ENCODE data around the gene BRAF. TPM values are rescaled to one million over a fixed set of nuclear protein-coding genes. Genes with fewer than 3 reads are reported as not detected.
"Not testable (repeated sequence)": the region's sequence is repeated elsewhere in the genome, so short reads cannot be mapped to it uniquely, and the experiment has no call there.

Gene BRAF
- polyA plus RNA-seq, 1 experiment: 8.9 TPM

DNA sequence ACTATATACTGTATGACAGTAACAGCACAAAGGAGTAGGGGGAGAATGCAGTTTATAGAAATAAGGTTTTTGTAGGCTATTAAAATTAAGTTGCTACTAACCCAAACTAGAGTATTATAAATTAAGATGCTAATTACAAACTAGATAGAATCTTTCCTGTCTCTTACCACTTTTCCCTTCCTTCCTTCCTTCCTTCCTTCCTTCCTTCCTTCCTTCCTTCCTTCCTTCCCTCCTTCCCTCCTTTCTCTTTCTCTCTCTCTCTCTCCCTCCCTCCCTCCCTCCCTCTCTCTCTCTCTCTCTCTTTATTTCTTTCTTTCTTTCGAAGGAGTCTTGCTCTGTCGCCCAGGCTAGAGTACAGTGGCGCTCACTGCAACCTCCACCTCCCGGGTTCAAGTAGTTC is 36.4 kb upstream of the BRAF start:
- ChIA-PET POLR2A (no interaction called here), CTCF (no interaction called here)
- H3K4me3 ChIP-seq (ENCODE audit: low read depth, low read length): no peak overlapping the region
- TF ChIP-seq, protein P1, sequence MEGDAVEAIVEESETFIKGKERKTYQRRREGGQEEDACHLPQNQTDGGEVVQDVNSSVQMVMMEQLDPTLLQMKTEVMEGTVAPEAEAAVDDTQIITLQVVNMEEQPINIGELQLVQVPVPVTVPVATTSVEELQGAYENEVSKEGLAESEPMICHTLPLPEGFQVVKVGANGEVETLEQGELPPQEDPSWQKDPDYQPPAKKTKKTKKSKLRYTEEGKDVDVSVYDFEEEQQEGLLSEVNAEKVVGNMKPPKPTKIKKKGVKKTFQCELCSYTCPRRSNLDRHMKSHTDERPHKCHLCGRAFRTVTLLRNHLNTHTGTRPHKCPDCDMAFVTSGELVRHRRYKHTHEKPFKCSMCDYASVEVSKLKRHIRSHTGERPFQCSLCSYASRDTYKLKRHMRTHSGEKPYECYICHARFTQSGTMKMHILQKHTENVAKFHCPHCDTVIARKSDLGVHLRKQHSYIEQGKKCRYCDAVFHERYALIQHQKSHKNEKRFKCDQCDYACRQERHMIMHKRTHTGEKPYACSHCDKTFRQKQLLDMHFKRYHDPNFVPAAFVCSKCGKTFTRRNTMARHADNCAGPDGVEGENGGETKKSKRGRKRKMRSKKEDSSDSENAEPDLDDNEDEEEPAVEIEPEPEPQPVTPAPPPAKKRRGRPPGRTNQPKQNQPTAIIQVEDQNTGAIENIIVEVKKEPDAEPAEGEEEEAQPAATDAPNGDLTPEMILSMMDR (IDR thresholded peaks at IDR 0.05; ENCODE audit: insufficient read depth, low read depth, low read length): no peak
- no peak for DNase-seq (ENCODE audit: low read depth)
- no peaks in the 10 kb centered on the region for H3K36me3 ChIP-seq (ENCODE audit: control insufficient read depth, insufficient read depth, low read length)
- H3K27me3 ChIP-seq (ENCODE audit: control insufficient read depth, insufficient read depth, low read length): no peaks in the 10 kb centered on the region

DNA sequence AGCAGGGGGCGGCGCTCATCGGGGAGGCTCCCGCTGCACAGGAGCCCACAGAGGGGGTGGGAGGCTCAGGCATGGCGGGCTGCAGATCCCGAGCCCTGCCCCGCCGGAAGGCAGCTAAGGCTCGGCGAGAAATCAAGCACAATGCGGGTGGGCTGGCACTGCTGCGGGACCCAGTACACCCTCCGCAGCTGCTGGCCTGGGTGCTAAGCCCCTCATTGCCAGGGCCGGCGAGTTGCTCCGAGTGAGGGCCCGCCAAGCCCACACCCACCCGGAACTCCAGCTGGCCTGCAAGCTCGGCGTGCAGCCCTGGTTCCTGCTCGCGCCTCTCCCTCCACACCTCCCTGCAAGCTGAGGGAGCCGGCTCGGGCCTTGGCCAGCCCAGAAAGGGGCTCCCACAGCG is 32.3 kb upstream of the BRAF start:
- H3K36me3 ChIP-seq (ENCODE audit: control insufficient read depth, insufficient read depth, low read length); H3K27me3 ChIP-seq (ENCODE audit: control insufficient read depth, insufficient read depth, low read length); DNase-seq (ENCODE audit: low read depth); CTCF ChIA-PET; H3K4me3 ChIP-seq (ENCODE audit: low read depth, low read length); POLR2A ChIA-PET: not testable (repeated sequence)

DNA sequence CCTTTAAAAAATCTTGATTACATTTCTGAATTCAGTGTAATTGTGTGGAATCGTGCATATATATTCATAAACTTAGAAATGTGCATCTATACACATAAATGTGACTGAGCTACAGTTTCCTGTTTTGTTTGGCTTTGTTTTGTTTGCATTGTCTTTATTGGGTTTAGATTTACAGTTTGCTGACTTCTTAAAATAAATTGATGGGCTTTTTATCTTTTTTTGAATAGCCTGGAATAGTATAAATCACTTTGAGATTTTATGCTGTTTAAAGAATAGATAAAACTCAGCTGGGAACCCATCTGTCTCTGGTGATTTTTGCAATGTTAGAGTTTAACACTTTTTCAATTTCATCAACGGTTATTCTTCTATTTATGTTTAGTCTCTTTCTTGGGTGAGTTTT is 21.2 kb upstream of the BRAF start:
- Histone ChIP-seq H3K4me3 (ENCODE audit: low read depth, low read length) (no peak overlapping the region), H3K27me3 (ENCODE audit: control insufficient read depth, insufficient read depth, low read length) (no peaks in the 10 kb centered on the region), H3K36me3 (ENCODE audit: control insufficient read depth, insufficient read depth, low read length) (no peaks in the 10 kb centered on the region)
- CTCF ChIA-PET: no interaction called here
- POLR2A ChIA-PET: no interaction called here
- TF ChIP-seq, protein P1 (IDR thresholded peaks at IDR 0.05; ENCODE audit: insufficient read depth, low read depth, low read length): no peak
- DNase-seq (ENCODE audit: low read depth): no peak

DNA sequence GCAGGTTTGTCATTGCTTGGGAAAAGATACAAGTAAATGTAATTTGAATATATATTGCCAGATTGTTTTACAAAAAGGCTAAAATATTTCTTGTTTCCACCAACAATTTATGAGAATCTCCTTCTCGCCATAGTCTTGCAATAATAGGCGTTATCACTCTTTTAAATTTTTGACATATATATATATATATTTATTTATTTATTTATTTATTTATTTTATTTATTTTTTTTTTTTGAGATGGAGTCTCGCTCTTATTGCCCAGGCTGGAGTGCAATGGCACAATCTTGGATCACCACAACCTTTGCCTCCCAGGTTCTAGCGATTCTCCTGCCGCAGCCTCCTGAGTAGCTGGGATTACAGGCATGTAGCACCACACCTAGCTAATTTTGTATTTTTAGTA is 17.5 kb upstream of the BRAF start:
- CTCF ChIA-PET; H3K36me3 ChIP-seq (ENCODE audit: control insufficient read depth, insufficient read depth, low read length); H3K27me3 ChIP-seq (ENCODE audit: control insufficient read depth, insufficient read depth, low read length); H3K4me3 ChIP-seq (ENCODE audit: low read depth, low read length); DNase-seq (ENCODE audit: low read depth); POLR2A ChIA-PET: not testable (repeated sequence)

DNA sequence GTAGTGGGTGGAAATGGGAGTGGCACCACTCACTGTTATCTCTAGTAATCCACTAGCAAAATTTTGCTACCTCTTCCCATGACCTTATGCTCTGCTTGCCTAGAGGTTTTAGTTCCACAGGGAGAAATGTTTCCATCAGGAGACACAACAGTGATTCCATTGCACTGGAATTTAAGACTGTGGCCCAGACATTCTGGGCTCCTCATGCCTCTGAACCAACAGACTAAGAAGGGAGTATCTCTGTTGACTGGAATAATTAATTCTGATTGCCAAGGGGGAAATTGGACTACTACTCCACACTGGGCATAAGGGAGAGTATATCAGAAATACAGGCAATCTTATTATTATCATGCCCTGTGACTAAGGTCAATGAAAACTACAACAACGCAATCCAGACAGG is 16.2 kb upstream of the BRAF start:
- TF ChIP-seq, protein P1 (IDR thresholded peaks at IDR 0.05; ENCODE audit: insufficient read depth, low read depth, low read length): no peak
- ChIA-PET CTCF (no interaction called here), POLR2A (no interaction called here)
- DNase-seq (ENCODE audit: low read depth): no peak
- Histone ChIP-seq H3K36me3 (ENCODE audit: control insufficient read depth, insufficient read depth, low read length) (no peaks in the 10 kb centered on the region), H3K27me3 (ENCODE audit: control insufficient read depth, insufficient read depth, low read length) (no peaks in the 10 kb centered on the region), H3K4me3 (ENCODE audit: low read depth, low read length) (no peak overlapping the region)

DNA sequence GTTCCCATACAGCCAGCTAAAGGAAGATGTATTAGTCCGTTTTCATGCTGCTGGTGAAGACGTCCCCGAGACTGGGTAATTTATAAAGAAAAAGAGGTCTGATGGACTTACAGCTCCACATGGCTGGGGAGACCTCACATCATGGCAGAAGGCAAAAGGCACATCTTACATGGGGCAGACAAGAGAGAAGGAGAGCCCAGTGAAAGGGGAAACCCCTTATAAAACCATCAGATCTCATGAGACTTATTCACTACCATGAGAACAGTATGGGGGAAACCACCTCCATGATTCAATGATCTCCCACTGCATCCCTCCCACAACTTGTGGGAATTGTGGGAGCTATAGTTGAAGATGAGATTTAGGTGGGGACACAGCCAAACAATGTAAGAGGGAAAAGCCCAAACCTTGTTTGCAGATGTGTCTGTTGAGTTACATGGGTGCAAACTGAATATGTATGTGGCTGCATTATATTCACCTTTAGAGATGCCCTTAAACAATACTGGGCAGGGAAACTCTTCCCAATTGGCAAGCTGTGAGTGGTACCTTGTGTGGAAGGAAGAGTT is 13.1 kb upstream of the BRAF start:
- CTCF ChIA-PET: no interaction called here
- POLR2A ChIA-PET: no interaction called here
- no peaks in the 10 kb centered on the region for H3K36me3 ChIP-seq (ENCODE audit: control insufficient read depth, insufficient read depth, low read length)
- TF ChIP-seq, protein P1 (IDR thresholded peaks at IDR 0.05; ENCODE audit: insufficient read depth, low read depth, low read length): no peak
- no peak for DNase-seq (ENCODE audit: low read depth)
- H3K4me3 ChIP-seq (ENCODE audit: low read depth, low read length): no peak overlapping the region
- no peaks in the 10 kb centered on the region; the same call in 1 of the 2 replicates for H3K27me3 ChIP-seq (ENCODE audit: control insufficient read depth, insufficient read depth, low read length)
